ENCODE data around the gene RAD51B. TPM values are rescaled to one million over a fixed set of nuclear protein-coding genes. Genes with fewer than 3 reads are reported as not detected.

The RAD51B gene
- total RNA-seq, 1 donor from 2014 or later = 28.5 TPM

DNA sequence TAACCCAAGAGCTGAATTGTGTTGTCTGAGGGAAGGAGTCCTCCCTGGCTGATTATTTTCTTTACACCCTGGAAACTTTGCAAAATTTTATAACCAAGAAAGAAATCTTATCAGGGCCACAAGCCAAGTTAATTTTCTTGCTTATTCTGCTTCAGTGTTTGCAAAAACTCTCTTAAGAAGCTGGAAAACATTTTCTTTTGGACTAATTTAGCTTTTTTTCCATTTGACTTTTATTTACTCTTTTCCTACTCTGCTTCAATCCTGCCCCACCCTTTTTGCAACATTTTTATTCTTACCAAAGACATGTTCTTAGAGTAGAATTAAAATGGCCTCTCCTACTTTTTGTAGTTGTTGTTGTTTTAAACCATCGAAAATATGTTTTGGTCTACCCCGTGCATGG is 594.5 kb downstream of the RAD51B start:
- intact Hi-C loops (cut with DNase I) = no loop called here
- peak overlapping the region; percentile 53 for H3K27ac ChIP-seq
- no peak overlapping the region for H3K4me3 ChIP-seq
- TF ChIP-seq POLR2AphosphoS5 (IDR thresholded peaks at IDR 0.05; ENCODE audit: insufficient read depth in 1 of 2, low read depth in 1 of 2) (no peak), POLR2A (IDR thresholded peaks at IDR 0.05) (no peak)
- TF ChIP-seq, protein P1, sequence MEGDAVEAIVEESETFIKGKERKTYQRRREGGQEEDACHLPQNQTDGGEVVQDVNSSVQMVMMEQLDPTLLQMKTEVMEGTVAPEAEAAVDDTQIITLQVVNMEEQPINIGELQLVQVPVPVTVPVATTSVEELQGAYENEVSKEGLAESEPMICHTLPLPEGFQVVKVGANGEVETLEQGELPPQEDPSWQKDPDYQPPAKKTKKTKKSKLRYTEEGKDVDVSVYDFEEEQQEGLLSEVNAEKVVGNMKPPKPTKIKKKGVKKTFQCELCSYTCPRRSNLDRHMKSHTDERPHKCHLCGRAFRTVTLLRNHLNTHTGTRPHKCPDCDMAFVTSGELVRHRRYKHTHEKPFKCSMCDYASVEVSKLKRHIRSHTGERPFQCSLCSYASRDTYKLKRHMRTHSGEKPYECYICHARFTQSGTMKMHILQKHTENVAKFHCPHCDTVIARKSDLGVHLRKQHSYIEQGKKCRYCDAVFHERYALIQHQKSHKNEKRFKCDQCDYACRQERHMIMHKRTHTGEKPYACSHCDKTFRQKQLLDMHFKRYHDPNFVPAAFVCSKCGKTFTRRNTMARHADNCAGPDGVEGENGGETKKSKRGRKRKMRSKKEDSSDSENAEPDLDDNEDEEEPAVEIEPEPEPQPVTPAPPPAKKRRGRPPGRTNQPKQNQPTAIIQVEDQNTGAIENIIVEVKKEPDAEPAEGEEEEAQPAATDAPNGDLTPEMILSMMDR (IDR thresholded peaks at IDR 0.05) = no peak
- H3K4me1 ChIP-seq = peaks cover 16% of the 10 kb centered on the region
- H3K27me3 ChIP-seq = no peaks in the 10 kb centered on the region
- H3K36me3 ChIP-seq = no peaks in the 10 kb centered on the region
- no peak for DNase-seq (ENCODE audit: extremely low spot score in 2 of 2)
- H3K9me3 ChIP-seq = no peaks in the 10 kb centered on the region

DNA sequence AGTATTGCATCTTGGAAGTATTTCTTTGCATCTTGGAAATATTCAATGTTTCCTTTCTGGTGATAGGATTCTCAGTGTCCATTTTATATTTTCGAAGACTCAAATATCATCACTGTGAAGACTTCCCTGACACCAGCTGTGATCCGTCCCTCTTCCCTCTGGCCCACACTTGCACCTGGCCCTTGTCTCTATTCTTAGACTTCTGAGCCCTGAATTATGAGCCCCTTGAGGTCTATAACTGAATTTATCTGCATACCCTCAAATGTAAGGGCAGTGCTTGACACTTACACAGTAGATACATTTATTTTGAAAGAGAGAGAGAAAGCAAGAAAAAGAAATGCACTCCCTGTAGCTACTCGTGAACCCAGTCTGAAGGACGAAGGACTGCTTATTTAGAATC is 596.6 kb downstream of the RAD51B start:
- TF ChIP-seq, protein P1 (IDR thresholded peaks at IDR 0.05) = no peak
- no peak for TF ChIP-seq POLR2A (IDR thresholded peaks at IDR 0.05)
- no peak for TF ChIP-seq POLR2AphosphoS5 (IDR thresholded peaks at IDR 0.05; ENCODE audit: insufficient read depth in 1 of 2, low read depth in 1 of 2)
- no peak overlapping the region for H3K27ac ChIP-seq
- H3K4me1 ChIP-seq = peaks cover 16% of the 10 kb centered on the region
- DNase-seq (ENCODE audit: extremely low spot score in 2 of 2) = no peak
- H3K4me3 ChIP-seq = no peak overlapping the region
- H3K36me3 ChIP-seq = no peaks in the 10 kb centered on the region
- no peaks in the 10 kb centered on the region for H3K27me3 ChIP-seq
- H3K9me3 ChIP-seq = no peaks in the 10 kb centered on the region
- intact Hi-C loops (cut with DNase I) = no loop called here

DNA sequence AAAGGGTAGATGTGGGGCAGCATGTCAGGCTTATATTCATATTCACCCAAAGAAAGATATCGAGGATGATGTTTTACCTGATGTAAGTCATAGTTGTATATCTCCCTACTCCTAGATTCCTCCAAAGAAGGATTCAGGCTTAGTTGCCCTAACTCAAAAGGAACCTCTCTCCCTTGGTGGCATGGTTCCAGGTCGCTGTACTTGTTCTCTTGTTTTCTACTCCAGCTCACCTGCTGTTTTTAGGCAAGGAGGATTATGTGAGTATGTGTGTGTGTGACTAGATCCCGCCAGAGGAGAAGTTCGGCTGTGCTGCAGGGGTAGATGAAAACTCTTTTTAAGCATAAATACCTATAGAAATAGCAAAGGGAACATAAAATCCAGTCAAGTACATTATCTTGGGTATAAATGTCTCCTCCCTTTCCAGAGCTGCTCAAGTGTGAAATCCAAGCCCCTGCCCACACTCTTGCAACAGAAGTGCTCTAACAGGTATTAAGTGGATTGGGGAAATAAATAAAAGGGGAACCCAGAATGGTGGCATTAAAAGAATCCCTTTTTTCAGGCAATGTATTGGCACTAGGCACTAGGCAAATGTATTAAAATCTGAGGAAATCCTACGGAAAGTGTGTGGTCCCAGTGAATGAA is 597.6 kb downstream of the RAD51B start:
- TF ChIP-seq POLR2A (IDR thresholded peaks at IDR 0.05) = no peak
- TF ChIP-seq, protein P1 (IDR thresholded peaks at IDR 0.05) = no peak
- no peak for TF ChIP-seq POLR2AphosphoS5 (IDR thresholded peaks at IDR 0.05; ENCODE audit: insufficient read depth in 1 of 2, low read depth in 1 of 2)
- intact Hi-C loops (cut with DNase I) = no loop called here

DNA sequence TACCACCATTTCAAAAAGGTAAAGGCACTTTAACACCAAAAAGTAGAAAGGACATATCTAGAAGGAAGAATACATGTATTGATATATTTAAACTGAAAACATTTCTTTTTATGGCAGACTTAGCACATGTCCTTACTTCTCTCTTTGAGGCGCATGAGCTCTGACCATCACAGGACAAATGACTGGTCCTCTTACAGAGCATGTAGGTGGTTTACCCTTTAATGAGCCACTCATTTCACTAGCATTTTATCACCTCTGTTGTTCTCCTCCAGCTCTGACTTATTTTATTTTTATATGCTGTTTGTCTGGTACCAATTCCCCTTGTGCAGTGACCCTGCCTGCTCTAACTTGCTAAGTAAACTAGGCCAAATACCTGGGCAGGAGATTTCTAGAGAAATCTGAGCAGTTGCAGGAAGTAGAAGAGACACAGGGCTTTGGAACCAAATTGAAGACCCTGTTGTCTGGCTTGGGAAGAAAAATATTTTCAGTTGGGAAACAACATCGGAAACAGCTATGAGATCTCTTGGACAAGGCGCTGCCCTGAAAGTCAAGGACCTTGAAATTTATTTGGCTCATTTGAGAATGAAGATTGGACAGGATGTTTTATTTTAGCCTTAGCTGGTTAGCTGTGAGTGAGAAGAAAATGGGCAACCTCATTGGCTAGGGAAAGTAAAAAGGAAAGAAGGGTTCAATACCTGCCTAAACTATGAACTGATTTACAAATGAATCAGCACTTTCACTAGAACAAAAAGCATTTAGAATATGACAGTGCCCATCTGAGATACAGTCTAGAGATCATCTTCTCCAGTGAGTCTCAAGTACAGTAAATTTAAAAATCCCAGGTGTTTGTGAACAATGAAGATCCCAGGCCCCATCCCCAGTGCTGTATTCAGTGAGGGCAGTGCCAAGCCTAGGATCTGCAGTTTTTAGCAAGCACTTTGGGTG is 598.9 kb downstream of the RAD51B start:
- Histone ChIP-seq H3K4me1 (peaks cover 16% of the 10 kb centered on the region), H3K27ac (no peak overlapping the region), H3K9me3 (no peaks in the 10 kb centered on the region), H3K4me3 (no peak overlapping the region), H3K27me3 (no peaks in the 10 kb centered on the region), H3K36me3 (no peaks in the 10 kb centered on the region)
- no peak for DNase-seq (ENCODE audit: extremely low spot score in 2 of 2)
- intact Hi-C loops (cut with DNase I) = no loop called here
- peak in 1 of 2 donors; percentile 11 for TF ChIP-seq POLR2AphosphoS5 (IDR thresholded peaks at IDR 0.05; ENCODE audit: insufficient read depth in 1 of 2, low read depth in 1 of 2)
- TF ChIP-seq, protein P1 (IDR thresholded peaks at IDR 0.05) = no peak
- TF ChIP-seq POLR2A (IDR thresholded peaks at IDR 0.05) = no peak

More for the DNA sequence above, 597.6 kb downstream of the RAD51B start:
- no peak overlapping the region for H3K4me3 ChIP-seq
- no peaks in the 10 kb centered on the region for H3K36me3 ChIP-seq
- H3K9me3 ChIP-seq = no peaks in the 10 kb centered on the region
- peaks cover 16% of the 10 kb centered on the region for H3K4me1 ChIP-seq
- DNase-seq (ENCODE audit: extremely low spot score in 2 of 2) = no peak
- H3K27me3 ChIP-seq = no peaks in the 10 kb centered on the region
- H3K27ac ChIP-seq = no peak overlapping the region

All from vagina (tissue), 2 donors.